ENCODE measurements around the gene NCAM1.

- no peak for TF ChIP-seq EZH2 (IDR thresholded peaks at IDR 0.05; ENCODE audit: low read length)
- no peak for TF ChIP-seq CTCF (optimal IDR thresholded peaks at IDR 0.05 in 1 of 3, IDR thresholded peaks at IDR 0.05 in 1 of 3, conservative IDR thresholded peaks at IDR 0.05 in 1 of 3; ENCODE audit: extremely low read depth in 1 of 3, insufficient read depth in 2 of 3, low read length in 3 of 3)
Observed at GRCh38 chr11:112933970-112934369, 27.2 kb upstream of the NCAM1 start.
